Measurements from ENCODE around the gene ZNF831. TPM values are rescaled to one million over a fixed set of nuclear protein-coding genes. Genes with fewer than 3 reads are reported as not detected.

The ZNF831 gene
- total RNA-seq, 1 experiment from 2014 or later = not detected

GRCh38 chr20:59301343-59302007 lies 137.9 kb downstream of the ZNF831 start:
- no peak for DNase-seq (ENCODE audit: low spot score)

DNA sequence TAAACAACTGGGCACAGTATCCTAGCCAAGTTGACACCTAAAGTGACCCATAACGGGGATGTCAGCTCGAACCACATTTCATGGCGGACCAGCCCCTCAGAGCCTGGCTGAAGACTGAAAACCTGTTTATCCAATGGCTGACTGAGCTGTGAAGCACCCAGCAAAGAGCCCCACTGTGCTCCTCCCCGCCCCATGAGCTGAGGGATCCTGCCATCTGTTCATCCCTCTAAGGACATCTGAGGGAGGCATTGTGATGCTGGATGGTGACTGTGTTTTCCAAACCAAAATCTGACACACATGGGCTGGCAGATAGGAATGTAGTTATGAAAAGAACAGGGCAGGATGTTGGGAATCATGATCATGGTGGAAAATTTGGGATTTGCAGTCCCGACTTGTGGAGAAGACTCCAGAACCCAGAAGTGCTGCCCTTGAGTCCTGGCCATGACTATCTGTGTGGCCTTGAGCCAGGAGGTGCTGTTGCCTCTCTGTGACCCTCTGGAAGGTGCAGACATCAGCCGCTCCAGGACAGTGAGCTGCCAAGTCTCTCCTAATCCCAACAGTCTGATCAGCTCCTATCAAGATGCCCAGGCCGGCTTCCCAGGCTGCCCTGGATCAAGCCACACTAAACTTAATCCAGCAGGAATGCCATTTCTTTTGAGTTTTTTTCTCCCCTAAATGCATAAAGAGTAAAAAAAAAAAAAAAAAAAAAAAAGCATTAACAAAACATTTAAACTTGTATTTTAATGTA lies 142.5 kb downstream of the ZNF831 start:
- no peak for DNase-seq (ENCODE audit: low spot score)

DNA sequence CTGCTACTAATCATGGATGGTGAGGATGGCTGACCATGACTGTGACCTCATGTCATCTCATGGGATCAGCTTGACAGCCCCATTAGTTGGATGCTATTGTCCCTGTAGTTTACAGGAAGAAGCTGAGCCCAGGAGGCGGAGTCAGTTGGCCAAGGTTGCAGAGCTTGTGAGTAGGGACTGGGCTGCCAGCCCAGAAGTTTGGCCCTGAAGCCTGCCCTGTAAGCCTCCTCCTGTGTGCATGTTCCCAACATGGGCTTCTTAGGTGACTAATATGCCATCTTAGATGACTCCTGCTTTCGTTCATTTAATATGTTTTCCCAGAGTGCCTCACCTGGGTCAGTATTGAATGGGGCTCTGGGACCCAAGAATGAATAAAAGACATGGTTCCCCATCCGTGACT lies 143.6 kb downstream of the ZNF831 start:
- no peak for DNase-seq (ENCODE audit: low spot score)

Other genes with a start within 250 kb of the ZNF831 start
- gene NELFCD, start 182.6 kb upstream of the ZNF831 start, total RNA-seq (2014; rRNA removed; shearing (Covaris generic)) = 117 and 134 TPM in 2 replicates
- 420 and 441 TPM in 2 replicates for gene CTSZ, start 156.6 kb upstream of the ZNF831 start, total RNA-seq (2014; rRNA removed; shearing (Covaris generic))
- gene TUBB1, start 144.4 kb upstream of the ZNF831 start, total RNA-seq (2014; rRNA removed; shearing (Covaris generic)) = 0.03 and 0.13 TPM in 2 replicates
- 45.1 and 47.4 TPM in 2 replicates for gene ATP5F1E, start 131.5 kb upstream of the ZNF831 start, total RNA-seq (2014; rRNA removed; shearing (Covaris generic))
- 129 and 139 TPM in 2 replicates for gene PRELID3B, start 121.0 kb upstream of the ZNF831 start, total RNA-seq (2014; rRNA removed; shearing (Covaris generic))
- gene EDN3, start 136.8 kb downstream of the ZNF831 start, total RNA-seq (2014; rRNA removed; shearing (Covaris generic)) = not detected in 2 replicates

Measured in HT-29 (cell line).